Measurements from ENCODE around the gene FMO5. TPM values are rescaled to one million over a fixed set of nuclear protein-coding genes. Genes with fewer than 3 reads are reported as not detected.

Gene FMO5
- total and polyA plus RNA-seq, 2 of the 13 experiments (the other 11 are each of a cell fraction or from before 2014, with no cell fraction given): 48.2 to 149 TPM

DNA sequence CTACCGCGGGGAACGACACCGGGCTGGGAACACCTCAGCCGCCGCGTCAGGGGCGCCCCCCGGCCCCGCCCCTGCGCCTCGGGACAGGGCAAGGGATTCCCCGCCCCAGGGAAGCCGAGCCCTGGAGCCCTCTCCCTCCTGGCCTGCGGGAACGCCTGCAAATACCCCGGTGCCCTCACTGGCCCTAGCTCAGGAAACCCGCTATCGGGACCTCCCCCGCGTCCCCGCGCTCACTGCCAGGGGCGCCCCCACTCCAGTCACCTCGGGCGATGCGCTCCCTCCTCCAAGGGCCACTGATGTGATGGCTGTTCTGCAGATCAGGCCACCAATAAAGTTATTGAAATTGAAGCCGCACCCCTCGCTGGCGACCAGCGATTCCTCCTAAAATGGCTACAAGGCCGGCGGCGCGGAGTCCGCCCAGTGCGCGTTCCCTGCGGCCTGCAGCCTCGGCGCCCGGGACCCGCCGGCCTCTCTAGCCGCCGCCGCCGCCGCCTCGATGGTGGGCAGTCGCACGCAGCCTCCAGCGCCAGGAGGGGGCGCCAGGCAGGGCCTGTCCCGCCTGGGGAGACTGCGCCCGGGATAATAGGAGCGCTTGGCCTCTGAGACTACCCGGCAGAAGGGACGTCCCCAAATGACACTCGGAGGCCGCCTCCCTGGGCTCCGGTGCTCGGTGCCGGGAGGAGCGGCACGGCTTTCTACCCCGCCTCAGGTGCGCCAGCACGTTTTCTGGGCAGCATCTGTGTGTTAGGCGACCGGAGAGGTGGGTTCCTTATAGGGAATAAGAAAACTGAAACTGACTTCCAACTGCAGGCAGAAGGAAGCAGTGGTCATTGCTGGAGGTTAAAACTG, 52.7 kb downstream of the FMO5 start, which contains the start of gene PRKAB2 (continued):
- no peak for TF ChIP-seq ZFP62 (CRISPR knock-in tag; IDR thresholded peaks at IDR 0.05)
- TF ChIP-seq HNRNPH1 (optimal IDR thresholded peaks at IDR 0.05; ENCODE audit: low read depth, low read length): no peak
- TF ChIP-seq ZNF564 (CRISPR knock-in tag; IDR thresholded peaks at IDR 0.05): peak; percentile 71
- peak; percentile 2 for TF ChIP-seq ZNF883 (CRISPR knock-in tag; IDR thresholded peaks at IDR 0.05; ENCODE audit: not compliant biosample characterization)
- TF ChIP-seq GABPA (IDR thresholded peaks at IDR 0.05; ENCODE audit: low read depth, low read length): no peak
- 0 out of 2 replicates have a peak, but pooled peaks have one; percentile 39 for TF ChIP-seq GABPA (CRISPR knock-in tag; IDR thresholded peaks at IDR 0.05; ENCODE audit: low read depth)
- TF ChIP-seq, protein P1, sequence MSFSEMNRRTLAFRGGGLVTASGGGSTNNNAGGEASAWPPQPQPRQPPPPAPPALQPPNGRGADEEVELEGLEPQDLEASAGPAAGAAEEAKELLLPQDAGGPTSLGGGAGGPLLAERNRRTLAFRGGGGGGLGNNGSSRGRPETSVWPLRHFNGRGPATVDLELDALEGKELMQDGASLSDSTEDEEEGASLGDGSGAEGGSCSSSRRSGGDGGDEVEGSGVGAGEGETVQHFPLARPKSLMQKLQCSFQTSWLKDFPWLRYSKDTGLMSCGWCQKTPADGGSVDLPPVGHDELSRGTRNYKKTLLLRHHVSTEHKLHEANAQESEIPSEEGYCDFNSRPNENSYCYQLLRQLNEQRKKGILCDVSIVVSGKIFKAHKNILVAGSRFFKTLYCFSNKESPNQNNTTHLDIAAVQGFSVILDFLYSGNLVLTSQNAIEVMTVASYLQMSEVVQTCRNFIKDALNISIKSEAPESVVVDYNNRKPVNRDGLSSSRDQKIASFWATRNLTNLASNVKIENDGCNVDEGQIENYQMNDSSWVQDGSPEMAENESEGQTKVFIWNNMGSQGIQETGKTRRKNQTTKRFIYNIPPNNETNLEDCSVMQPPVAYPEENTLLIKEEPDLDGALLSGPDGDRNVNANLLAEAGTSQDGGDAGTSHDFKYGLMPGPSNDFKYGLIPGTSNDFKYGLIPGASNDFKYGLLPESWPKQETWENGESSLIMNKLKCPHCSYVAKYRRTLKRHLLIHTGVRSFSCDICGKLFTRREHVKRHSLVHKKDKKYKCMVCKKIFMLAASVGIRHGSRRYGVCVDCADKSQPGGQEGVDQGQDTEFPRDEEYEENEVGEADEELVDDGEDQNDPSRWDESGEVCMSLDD (CRISPR knock-in tag; IDR thresholded peaks at IDR 0.05; ENCODE audit: borderline replicate concordance): peak; percentile 79
- TF ChIP-seq, protein P2, sequence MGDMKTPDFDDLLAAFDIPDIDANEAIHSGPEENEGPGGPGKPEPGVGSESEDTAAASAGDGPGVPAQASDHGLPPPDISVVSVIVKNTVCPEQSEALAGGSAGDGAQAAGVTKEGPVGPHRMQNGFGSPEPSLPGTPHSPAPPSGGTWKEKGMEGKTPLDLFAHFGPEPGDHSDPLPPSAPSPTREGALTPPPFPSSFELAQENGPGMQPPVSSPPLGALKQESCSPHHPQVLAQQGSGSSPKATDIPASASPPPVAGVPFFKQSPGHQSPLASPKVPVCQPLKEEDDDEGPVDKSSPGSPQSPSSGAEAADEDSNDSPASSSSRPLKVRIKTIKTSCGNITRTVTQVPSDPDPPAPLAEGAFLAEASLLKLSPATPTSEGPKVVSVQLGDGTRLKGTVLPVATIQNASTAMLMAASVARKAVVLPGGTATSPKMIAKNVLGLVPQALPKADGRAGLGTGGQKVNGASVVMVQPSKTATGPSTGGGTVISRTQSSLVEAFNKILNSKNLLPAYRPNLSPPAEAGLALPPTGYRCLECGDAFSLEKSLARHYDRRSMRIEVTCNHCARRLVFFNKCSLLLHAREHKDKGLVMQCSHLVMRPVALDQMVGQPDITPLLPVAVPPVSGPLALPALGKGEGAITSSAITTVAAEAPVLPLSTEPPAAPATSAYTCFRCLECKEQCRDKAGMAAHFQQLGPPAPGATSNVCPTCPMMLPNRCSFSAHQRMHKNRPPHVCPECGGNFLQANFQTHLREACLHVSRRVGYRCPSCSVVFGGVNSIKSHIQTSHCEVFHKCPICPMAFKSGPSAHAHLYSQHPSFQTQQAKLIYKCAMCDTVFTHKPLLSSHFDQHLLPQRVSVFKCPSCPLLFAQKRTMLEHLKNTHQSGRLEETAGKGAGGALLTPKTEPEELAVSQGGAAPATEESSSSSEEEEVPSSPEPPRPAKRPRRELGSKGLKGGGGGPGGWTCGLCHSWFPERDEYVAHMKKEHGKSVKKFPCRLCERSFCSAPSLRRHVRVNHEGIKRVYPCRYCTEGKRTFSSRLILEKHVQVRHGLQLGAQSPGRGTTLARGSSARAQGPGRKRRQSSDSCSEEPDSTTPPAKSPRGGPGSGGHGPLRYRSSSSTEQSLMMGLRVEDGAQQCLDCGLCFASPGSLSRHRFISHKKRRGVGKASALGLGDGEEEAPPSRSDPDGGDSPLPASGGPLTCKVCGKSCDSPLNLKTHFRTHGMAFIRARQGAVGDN (CRISPR knock-in tag; IDR thresholded peaks at IDR 0.05): peak; percentile 97
- TF ChIP-seq ZFP90 (CRISPR knock-in tag; IDR thresholded peaks at IDR 0.05; ENCODE audit: borderline replicate concordance): no peak
- TF ChIP-seq, protein P3, sequence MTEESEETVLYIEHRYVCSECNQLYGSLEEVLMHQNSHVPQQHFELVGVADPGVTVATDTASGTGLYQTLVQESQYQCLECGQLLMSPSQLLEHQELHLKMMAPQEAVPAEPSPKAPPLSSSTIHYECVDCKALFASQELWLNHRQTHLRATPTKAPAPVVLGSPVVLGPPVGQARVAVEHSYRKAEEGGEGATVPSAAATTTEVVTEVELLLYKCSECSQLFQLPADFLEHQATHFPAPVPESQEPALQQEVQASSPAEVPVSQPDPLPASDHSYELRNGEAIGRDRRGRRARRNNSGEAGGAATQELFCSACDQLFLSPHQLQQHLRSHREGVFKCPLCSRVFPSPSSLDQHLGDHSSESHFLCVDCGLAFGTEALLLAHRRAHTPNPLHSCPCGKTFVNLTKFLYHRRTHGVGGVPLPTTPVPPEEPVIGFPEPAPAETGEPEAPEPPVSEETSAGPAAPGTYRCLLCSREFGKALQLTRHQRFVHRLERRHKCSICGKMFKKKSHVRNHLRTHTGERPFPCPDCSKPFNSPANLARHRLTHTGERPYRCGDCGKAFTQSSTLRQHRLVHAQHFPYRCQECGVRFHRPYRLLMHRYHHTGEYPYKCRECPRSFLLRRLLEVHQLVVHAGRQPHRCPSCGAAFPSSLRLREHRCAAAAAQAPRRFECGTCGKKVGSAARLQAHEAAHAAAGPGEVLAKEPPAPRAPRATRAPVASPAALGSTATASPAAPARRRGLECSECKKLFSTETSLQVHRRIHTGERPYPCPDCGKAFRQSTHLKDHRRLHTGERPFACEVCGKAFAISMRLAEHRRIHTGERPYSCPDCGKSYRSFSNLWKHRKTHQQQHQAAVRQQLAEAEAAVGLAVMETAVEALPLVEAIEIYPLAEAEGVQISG (CRISPR knock-in tag; IDR thresholded peaks at IDR 0.05): peak; percentile 99
- TF ChIP-seq, protein P4, sequence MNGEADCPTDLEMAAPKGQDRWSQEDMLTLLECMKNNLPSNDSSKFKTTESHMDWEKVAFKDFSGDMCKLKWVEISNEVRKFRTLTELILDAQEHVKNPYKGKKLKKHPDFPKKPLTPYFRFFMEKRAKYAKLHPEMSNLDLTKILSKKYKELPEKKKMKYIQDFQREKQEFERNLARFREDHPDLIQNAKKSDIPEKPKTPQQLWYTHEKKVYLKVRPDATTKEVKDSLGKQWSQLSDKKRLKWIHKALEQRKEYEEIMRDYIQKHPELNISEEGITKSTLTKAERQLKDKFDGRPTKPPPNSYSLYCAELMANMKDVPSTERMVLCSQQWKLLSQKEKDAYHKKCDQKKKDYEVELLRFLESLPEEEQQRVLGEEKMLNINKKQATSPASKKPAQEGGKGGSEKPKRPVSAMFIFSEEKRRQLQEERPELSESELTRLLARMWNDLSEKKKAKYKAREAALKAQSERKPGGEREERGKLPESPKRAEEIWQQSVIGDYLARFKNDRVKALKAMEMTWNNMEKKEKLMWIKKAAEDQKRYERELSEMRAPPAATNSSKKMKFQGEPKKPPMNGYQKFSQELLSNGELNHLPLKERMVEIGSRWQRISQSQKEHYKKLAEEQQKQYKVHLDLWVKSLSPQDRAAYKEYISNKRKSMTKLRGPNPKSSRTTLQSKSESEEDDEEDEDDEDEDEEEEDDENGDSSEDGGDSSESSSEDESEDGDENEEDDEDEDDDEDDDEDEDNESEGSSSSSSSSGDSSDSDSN (CRISPR knock-in tag; IDR thresholded peaks at IDR 0.05): peak; percentile 92

Data from HepG2 (cell line).